ENCODE measurements around the gene EIF4G1.

EIF4G1 gene

GRCh38 chr3:184306341-184306972, 7.9 kb upstream of the EIF4G1 start:
- no peak for FAIRE-seq

GRCh38 chr3:184307915-184308314, 6.5 kb upstream of the EIF4G1 start:
- no peak for FAIRE-seq

GRCh38 chr3:184308744-184309143, 5.7 kb upstream of the EIF4G1 start:
- FAIRE-seq, result no peak

GRCh38 chr3:184311633-184312032, 2.8 kb upstream of the EIF4G1 start:
- FAIRE-seq, result no peak

GRCh38 chr3:184314700-184315542, 515 bp downstream of the EIF4G1 start:
- no peak for FAIRE-seq

- no peak for FAIRE-seq
Measured at GRCh38 chr3:184315543-184315867, 1.1 kb downstream of the EIF4G1 start.

- no peak for FAIRE-seq
Measured at GRCh38 chr3:184315871-184316661, 1.7 kb downstream of the EIF4G1 start.

GRCh38 chr3:184316792-184317191, 2.4 kb downstream of the EIF4G1 start:
- no peak for FAIRE-seq

- no peak for FAIRE-seq
Measured at GRCh38 chr3:184317201-184317600, 2.8 kb downstream of the EIF4G1 start.

- FAIRE-seq, result no peak
Measured at GRCh38 chr3:184320104-184320445, 5.7 kb downstream of the EIF4G1 start.

GRCh38 chr3:184321666-184322065, 7.3 kb downstream of the EIF4G1 start:
- FAIRE-seq, result no peak

GRCh38 chr3:184322731-184323487, 8.5 kb downstream of the EIF4G1 start:
- FAIRE-seq, result no peak

GRCh38 chr3:184323696-184324095, 9.3 kb downstream of the EIF4G1 start:
- FAIRE-seq, result no peak

- no peak for FAIRE-seq
Measured at GRCh38 chr3:184325269-184325668, 10.9 kb downstream of the EIF4G1 start.

GRCh38 chr3:184325715-184326369, 11.4 kb downstream of the EIF4G1 start:
- FAIRE-seq, result no peak

- FAIRE-seq, result no peak
Measured at GRCh38 chr3:184327171-184327570, 12.8 kb downstream of the EIF4G1 start.

- FAIRE-seq, result no peak
Measured at GRCh38 chr3:184328516-184328915, 14.1 kb downstream of the EIF4G1 start.

GRCh38 chr3:184332370-184333090, 18.1 kb downstream of the EIF4G1 start:
- no peak for FAIRE-seq

- FAIRE-seq, result no peak
Measured at GRCh38 chr3:184333190-184333589, 18.8 kb downstream of the EIF4G1 start.

- FAIRE-seq, result no peak
Measured at GRCh38 chr3:184333700-184334099, 19.3 kb downstream of the EIF4G1 start.

GRCh38 chr3:184334470-184335158, 20.2 kb downstream of the EIF4G1 start:
- no peak for FAIRE-seq

Measured in A204.1 (cell line).